ENCODE measurements around the gene ACTR6. TPM values are rescaled to one million over a fixed set of nuclear protein-coding genes. Genes with fewer than 3 reads are reported as not detected.
A peak's percentile ranks its signal among the peaks of the same experiment; 100 is the strongest.

ACTR6 gene
- total and polyA plus RNA-seq, 4 donors: 26.8 to 53.4 (median 46.0) TPM

DNA sequence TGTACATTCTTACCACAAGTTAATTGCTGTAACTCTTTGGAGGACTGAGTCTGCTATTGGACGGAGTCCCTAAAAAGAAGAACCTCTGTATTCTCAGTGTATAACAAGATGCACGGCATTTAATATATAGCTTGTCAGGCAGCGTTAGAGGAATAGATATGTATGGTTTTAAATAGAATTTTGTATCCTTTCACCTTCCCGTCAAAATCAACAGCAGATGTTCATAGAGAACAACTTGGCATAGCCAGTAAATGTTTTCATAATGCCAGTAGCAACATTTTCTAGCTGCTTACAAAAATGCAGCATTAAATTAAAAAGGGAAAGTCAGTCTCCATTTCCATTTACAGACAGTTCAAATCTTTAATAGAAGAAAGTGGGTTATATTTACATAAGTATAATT is 73.2 kb downstream of the ACTR6 start:
- H3K4me3 ChIP-seq (ENCODE audit: low read depth, low read length): no peak overlapping the region

More for the DNA sequence above, 73.2 kb downstream of the ACTR6 start:
- no peak overlapping the region for H3K27ac ChIP-seq (ENCODE audit: low read depth, low read length)
- no CpG with 5 or more reads among the region's 4 CpGs for WGBS (ENCODE audit: insufficient coverage)
- H3K36me3 ChIP-seq (ENCODE audit: control insufficient read depth, insufficient read depth, low read length): no peaks in the 10 kb centered on the region
- DNase-seq (ENCODE audit: low read depth in 4 of 6, low spot score in 6 of 6): peak in 1 of 6 donors; percentile 42
- no peaks in the 10 kb centered on the region for H3K27me3 ChIP-seq (ENCODE audit: control insufficient read depth, insufficient read depth, low read length)
- no peaks in the 10 kb centered on the region for H3K4me1 ChIP-seq (ENCODE audit: control insufficient read depth, insufficient read depth, low read length)
- no peaks in the 10 kb centered on the region for H3K9me3 ChIP-seq (ENCODE audit: control insufficient read depth, insufficient read depth, low read length)

Small RNAs within 50 kb of the gene (small RNA-seq; reads per million reads assigned to genes)
- not detected for gene MIR1827 (ENCODE audit: low replicate concordance)
- not detected for gene RF00019 (ENCODE audit: low replicate concordance)
- gene RN7SL176P (ENCODE audit: low replicate concordance): not detected

Other genes starting within 250 kb of the ACTR6 start
- 100 to 1,000 TPM in 1 of 2 donors, 10 to 100 TPM in 1; 89.5 to 131 TPM for gene ANKS1B, start 215.9 kb upstream of the ACTR6 start, total RNA-seq
- gene ANKS1B, start 215.9 kb upstream of the ACTR6 start, polyA plus RNA-seq (ENCODE audit: insufficient read length in 2 of 2): 100 to 1,000 TPM in 1 of 2 donors, 10 to 100 TPM in 1; 98.8 to 117 TPM
- gene BLTP3B, start 57.9 kb upstream of the ACTR6 start, total RNA-seq: 100 to 1,000 TPM in 1 of 2 donors, 10 to 100 TPM in 1; 44.9 to 134 TPM
- 10 to 100 TPM; 36.2 to 45.3 TPM for gene BLTP3B, start 57.9 kb upstream of the ACTR6 start, polyA plus RNA-seq (ENCODE audit: insufficient read length in 2 of 2)
- 1 to 10 TPM; 1.8 to 2.0 TPM for gene DEPDC4, start 66.3 kb downstream of the ACTR6 start, total RNA-seq
- 1 to 10 TPM; 2.1 to 3.7 TPM for gene DEPDC4, start 66.3 kb downstream of the ACTR6 start, polyA plus RNA-seq (ENCODE audit: insufficient read length in 2 of 2)
- gene SCYL2, start 66.4 kb downstream of the ACTR6 start, total RNA-seq: 10 to 100 TPM; 45.2 to 83.6 TPM
- 10 to 100 TPM; 37.5 to 49.6 TPM for gene SCYL2, start 66.4 kb downstream of the ACTR6 start, polyA plus RNA-seq (ENCODE audit: insufficient read length in 2 of 2)
- gene SLC17A8, start 156.3 kb downstream of the ACTR6 start, total RNA-seq: 10 to 100 TPM; 12.0 to 13.2 TPM
- gene SLC17A8, start 156.3 kb downstream of the ACTR6 start, polyA plus RNA-seq (ENCODE audit: insufficient read length in 2 of 2): 10 to 100 TPM in 1 of 2 donors, 1 to 10 TPM in 1; 9.3 to 17.4 TPM